ENCODE data around the gene UNC79.

UNC79 gene

GRCh38 chr14:93645200-93645599 lies 214.5 kb downstream of the UNC79 start:
- TF ChIP-seq CTCF (IDR thresholded peaks at IDR 0.05; ENCODE audit: low read depth, low read length, missing control alignments), result no peak
- DNase-seq (ENCODE audit: extremely low read depth, low read depth), result no peak
- no peak overlapping the region for H3K4me3 ChIP-seq (replicated peaks; ENCODE audit: low read depth, low read length)

- DNase-seq (ENCODE audit: extremely low read depth, low read depth), result peak; percentile 3
- no peak overlapping the region for H3K4me3 ChIP-seq (replicated peaks; ENCODE audit: low read depth, low read length)
Measured at GRCh38 chr14:93648440-93649168, 217.9 kb downstream of the UNC79 start.

GRCh38 chr14:93654599-93654998 lies 223.9 kb downstream of the UNC79 start:
- no peak overlapping the region for H3K4me3 ChIP-seq (replicated peaks; ENCODE audit: low read depth, low read length)

More at GRCh38 chr14:93648440-93649168, 217.9 kb downstream of the UNC79 start:
- TF ChIP-seq CTCF (IDR thresholded peaks at IDR 0.05; ENCODE audit: low read depth, low read length, missing control alignments), result no peak

DNA sequence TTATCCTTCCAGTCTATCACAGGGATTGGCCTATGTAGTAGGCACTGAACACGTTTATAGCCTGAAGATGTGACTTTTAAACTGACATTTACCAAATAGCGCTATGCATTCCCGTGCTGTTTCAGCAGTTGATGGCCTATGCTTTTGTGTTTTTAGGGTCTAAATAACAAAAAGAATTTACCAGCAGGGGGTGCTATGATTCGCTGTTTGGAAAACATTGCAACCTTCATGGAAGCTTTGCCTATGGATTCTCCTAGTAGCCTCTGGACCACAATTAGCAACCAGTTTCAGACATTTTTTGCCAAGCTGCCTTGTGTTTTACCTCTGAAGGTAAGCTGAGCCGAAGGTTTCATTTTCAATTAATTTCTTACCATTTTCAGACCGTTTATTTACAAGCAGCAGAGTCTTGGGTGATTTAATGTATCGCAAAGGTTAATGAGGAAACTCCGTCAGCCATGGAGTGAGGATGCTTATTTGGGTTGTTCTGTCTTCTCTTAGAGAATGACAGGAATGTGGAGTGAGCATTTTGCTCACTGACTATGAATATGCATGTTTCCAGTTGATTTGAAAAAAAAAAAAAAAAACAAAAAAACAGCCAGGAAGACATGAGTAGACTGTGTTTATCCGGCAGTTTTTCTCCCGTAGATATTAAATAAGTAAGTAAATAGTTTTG lies 224.5 kb downstream of the UNC79 start:
- DNase-seq (ENCODE audit: extremely low read depth, low read depth), result peak; percentile 4
- peak; percentile 43 for TF ChIP-seq CTCF (IDR thresholded peaks at IDR 0.05; ENCODE audit: low read depth, low read length, missing control alignments)
- H3K4me3 ChIP-seq (replicated peaks; ENCODE audit: low read depth, low read length), result no peak overlapping the region

More at GRCh38 chr14:93654599-93654998, 223.9 kb downstream of the UNC79 start:
- TF ChIP-seq CTCF (IDR thresholded peaks at IDR 0.05; ENCODE audit: low read depth, low read length, missing control alignments), result no peak
- DNase-seq (ENCODE audit: extremely low read depth, low read depth), result no peak

DNA sequence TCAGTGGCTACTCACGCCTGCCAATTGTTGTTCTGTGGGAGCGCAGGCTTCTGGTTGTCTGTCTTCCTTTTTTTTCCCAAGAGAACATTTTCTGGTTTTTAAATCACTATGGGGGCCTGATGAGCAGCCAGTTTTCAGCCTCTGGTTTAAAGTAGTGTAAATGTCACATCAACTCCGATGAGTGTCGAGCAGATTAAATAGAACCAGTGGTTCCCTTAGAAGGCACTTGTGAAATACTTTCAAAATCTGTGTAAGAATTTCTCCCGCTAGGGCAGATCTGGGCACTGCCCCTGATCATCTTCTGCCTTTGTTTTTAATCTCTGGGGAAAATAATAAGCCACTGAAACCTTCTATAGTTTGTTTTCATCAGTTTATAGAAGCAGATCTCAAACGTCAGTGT lies 227.1 kb downstream of the UNC79 start:
- DNase-seq (ENCODE audit: extremely low read depth, low read depth), result no peak
- no peak overlapping the region for H3K4me3 ChIP-seq (replicated peaks; ENCODE audit: low read depth, low read length)
- TF ChIP-seq CTCF (IDR thresholded peaks at IDR 0.05; ENCODE audit: low read depth, low read length, missing control alignments), result no peak

GRCh38 chr14:93663317-93663716 lies 232.6 kb downstream of the UNC79 start:
- no peak for DNase-seq (ENCODE audit: extremely low read depth, low read depth)
- TF ChIP-seq CTCF (IDR thresholded peaks at IDR 0.05; ENCODE audit: low read depth, low read length, missing control alignments), result no peak
- H3K4me3 ChIP-seq (replicated peaks; ENCODE audit: low read depth, low read length), result no peak overlapping the region
